HL-60 (cell line): ENCODE data around the gene MAP2K4.

Experiments used
- DNase-seq, 2 experiments: peaks; one replicate each; pipeline ENCODE4 v3.0.0-alpha.2; 2010 to 2020; ENCODE audit warnings: low read depth in 1 of 2, low spot score in 1 of 2
- H3K27ac ChIP-seq: fragments of 250-450 bp; sonication (Bioruptor Pico); replicated peaks from 2 replicates; pipeline ENCODE4 v1.5.1; 2020; ENCODE audit warnings: mild to moderate bottlenecking, moderate library complexity
- H3K27me3 ChIP-seq: fragments of 250-450 bp; sonication (Bioruptor Pico); 2 replicates; pipeline ENCODE4 v1.5.1; 2021; ENCODE audit warnings: mild to moderate bottlenecking, moderate library complexity; ENCODE audit not compliant: insufficient read depth, poor library complexity, severe bottlenecking
- H3K4me3 ChIP-seq: replicated peaks from 2 replicates; pipeline ENCODE4 v1.5.1; 2011; ENCODE audit warnings: mild to moderate bottlenecking, control low read depth, low read length; ENCODE audit not compliant: insufficient read depth
- CTCF ChIP-seq: IDR thresholded peaks from one replicate; pipeline ENCODE4 v1.5.1; 2011; ENCODE audit warnings: low read length, control low read depth, inconsistent platforms; ENCODE audit not compliant: insufficient read depth
- GABPA ChIP-seq: IDR thresholded peaks from 2 replicates; pipeline ENCODE4 v1.6.1; 2012; ENCODE audit warnings: low read depth
- POLR2AphosphoS5 ChIP-seq: IDR thresholded peaks from 2 replicates; pipeline ENCODE4 v1.6.1; 2012; ENCODE audit warnings: low read depth
- REST ChIP-seq: IDR thresholded peaks from 2 replicates; pipeline ENCODE4 v1.6.1; 2012; ENCODE audit warnings: low read depth; ENCODE audit not compliant: insufficient replicate concordance
- SPI1 ChIP-seq: IDR thresholded peaks from 2 replicates; pipeline ENCODE4 v1.6.1; 2012; ENCODE audit warnings: low read depth, mild to moderate bottlenecking, borderline replicate concordance

Gene MAP2K4

GRCh38 chr17:12089809-12090384 is 69.2 kb downstream of the MAP2K4 start:
- no peak for DNase-seq
- TF ChIP-seq GABPA, result no peak
- no peak for TF ChIP-seq SPI1
- no peak for TF ChIP-seq POLR2AphosphoS5
- TF ChIP-seq CTCF, result no peak
- TF ChIP-seq REST, result no peak
- Histone ChIP-seq H3K27me3 (no peaks in the 10 kb centered on the region), H3K27ac (no peak overlapping the region), H3K4me3 (no peak overlapping the region)

- Histone ChIP-seq H3K27me3 (no peaks in the 10 kb centered on the region), H3K4me3 (no peak overlapping the region), H3K27ac (no peak overlapping the region)
- DNase-seq, result no peak
- TF ChIP-seq CTCF (no peak), REST (no peak), GABPA (no peak), POLR2AphosphoS5 (no peak), SPI1 (no peak)
These were observed 73.7 kb downstream of the MAP2K4 start for GRCh38 chr17:12094336-12094735.

GRCh38 chr17:12095522-12095921 is 74.8 kb downstream of the MAP2K4 start:
- TF ChIP-seq SPI1 (no peak), POLR2AphosphoS5 (no peak), GABPA (no peak), CTCF (no peak), REST (no peak)
- Histone ChIP-seq H3K27me3 (no peaks in the 10 kb centered on the region), H3K4me3 (no peak overlapping the region), H3K27ac (no peak overlapping the region)
- no peak for DNase-seq
